ENCODE results near the gene AAK1. TPM values are rescaled to one million over a fixed set of nuclear protein-coding genes. Genes with fewer than 3 reads are reported as not detected.
"Not testable (repeated sequence)": the region's sequence is repeated elsewhere in the genome, so short reads cannot be mapped to it uniquely, and the experiment has no call there.

The AAK1 gene
- total RNA-seq, 2 experiments from 2014 or later = 77.4 to 79.5 TPM

DNA sequence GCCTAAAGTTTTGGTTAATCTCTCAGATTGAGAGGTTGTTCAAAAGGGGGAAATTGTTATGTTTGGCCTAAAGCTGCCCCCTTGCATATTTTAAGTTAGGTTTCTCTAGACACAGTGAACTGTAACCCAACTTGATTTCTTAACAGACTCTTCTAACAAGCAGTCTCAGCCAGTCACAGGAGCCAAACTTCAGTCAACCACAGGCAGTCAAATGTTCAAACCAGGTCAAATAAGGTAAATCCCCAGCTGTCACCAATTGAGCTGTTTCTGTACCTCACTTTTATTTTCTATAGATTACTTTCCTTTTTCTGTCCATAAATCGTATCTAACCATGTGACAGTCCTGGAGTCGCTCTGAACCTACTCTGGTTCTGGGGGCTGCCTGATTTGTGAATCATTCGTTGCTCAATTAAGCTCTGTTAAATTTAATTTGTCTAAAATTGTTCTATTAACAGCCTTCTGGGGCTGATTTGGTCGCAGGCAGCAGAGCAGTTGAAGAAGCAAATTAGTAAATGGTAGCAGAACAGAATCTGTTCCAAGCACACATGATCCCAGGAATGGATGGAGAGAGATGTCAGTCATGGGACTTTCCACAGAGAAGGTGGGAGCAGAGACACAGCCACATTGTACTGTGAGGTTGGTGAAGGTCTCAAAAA is 189.9 kb downstream of the AAK1 start:
- Mint-ChIP-seq H3K9me3 (no peaks in the 10 kb centered on the region), H3K4me3 (no peak overlapping the region), H3K27ac (no peak overlapping the region), H3K4me1 (ENCODE audit: low read depth) (peaks cover 24% of the 10 kb centered on the region), H3K27me3 (ENCODE audit: low read depth) (no peaks in the 10 kb centered on the region), H3K36me3 (ENCODE audit: low read depth) (no peaks in the 10 kb centered on the region)
- DNase-seq = peak; percentile 72
- intact Hi-C loops (cut with micrococcal nuclease) = loop anchor here (1.0 to 2.0 kb wide), 2 partner anchors 16 to 23 kb away; partner anchors contain the start of gene NFU1
- CTCF ChIA-PET = interaction anchor here (1.0 to 1.4 kb wide), 2 partner anchors 14 to 112 kb away, joined by 3 to 5 read pairs; no protein-coding TSS in a partner anchor

DNA sequence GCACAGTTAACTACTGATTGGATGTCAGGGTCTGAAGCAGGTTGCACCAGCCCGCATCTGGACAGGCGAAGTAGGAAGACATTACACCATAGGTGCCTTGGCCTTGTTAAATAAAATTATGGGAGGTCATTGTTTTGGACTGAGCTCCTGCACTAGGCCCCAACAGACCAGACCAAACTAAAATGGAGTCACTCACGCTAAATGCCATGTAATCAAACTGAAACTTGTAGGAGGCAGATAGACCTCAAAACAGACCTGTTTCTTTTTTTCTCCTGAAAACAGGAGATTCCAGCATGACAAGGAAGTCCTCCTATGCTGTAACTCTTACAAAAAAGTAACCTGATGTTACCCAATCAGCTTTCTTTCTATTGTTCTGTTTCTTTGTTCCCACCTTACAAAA is 190.9 kb downstream of the AAK1 start:
- Mint-ChIP-seq H3K27ac (no peak overlapping the region), H3K27me3 (ENCODE audit: low read depth) (no peaks in the 10 kb centered on the region), H3K4me3 (no peak overlapping the region), H3K4me1 (ENCODE audit: low read depth) (peaks cover 24% of the 10 kb centered on the region), H3K9me3 (no peaks in the 10 kb centered on the region), H3K36me3 (ENCODE audit: low read depth) (no peaks in the 10 kb centered on the region)
- no peak for DNase-seq
- CTCF ChIA-PET = interaction anchor here (1.4 kb wide), 1 partner anchor 13 kb away, joined by 5 read pairs; no protein-coding TSS in a partner anchor
- intact Hi-C loops (cut with micrococcal nuclease) = loop anchor here (1.0 to 2.0 kb wide), 2 partner anchors 15 to 24 kb away; partner anchors contain the start of gene NFU1

DNA sequence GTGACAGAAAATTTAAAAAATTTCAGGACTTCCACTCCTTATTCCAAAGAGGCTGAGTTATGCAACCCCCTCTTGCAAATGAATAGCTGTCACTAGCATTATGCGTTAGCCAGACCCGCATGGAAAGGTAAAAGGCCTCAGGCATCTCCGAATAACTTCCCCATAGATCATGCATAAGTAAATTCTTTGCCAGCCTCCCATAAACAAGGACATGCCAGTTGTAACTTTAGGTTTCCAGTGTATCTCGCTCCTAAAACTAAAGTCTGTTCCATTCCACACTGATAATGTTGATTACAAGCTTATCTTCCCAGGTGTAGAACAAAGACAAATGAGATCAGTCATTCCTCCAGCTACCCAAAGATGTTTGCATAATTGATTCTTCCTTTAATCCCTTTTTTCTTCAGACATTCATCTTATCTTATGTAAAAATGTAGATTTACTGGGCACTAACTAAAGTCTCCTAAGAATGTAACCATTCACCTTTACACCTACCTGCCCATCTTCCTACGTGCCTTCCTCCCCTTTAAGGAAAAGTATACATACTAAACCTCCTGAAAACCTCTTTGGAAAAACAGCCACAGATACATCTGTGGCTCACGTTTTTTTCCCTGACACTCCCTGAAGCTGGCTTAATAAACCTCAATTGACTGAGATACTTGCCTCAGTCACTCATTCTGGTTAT is 192.7 kb downstream of the AAK1 start:
- no peaks in the 10 kb centered on the region for H3K27me3 Mint-ChIP-seq (ENCODE audit: low read depth)
- no peaks in the 10 kb centered on the region for H3K36me3 Mint-ChIP-seq (ENCODE audit: low read depth)
- no peak overlapping the region for H3K27ac Mint-ChIP-seq
- intact Hi-C loops (cut with micrococcal nuclease) = no loop called here
- H3K4me1 Mint-ChIP-seq (ENCODE audit: low read depth) = peaks cover 24% of the 10 kb centered on the region
- H3K4me3 Mint-ChIP-seq = no peak overlapping the region
- DNase-seq = no peak
- H3K9me3 Mint-ChIP-seq = no peaks in the 10 kb centered on the region
- CTCF ChIA-PET = no interaction called here

DNA sequence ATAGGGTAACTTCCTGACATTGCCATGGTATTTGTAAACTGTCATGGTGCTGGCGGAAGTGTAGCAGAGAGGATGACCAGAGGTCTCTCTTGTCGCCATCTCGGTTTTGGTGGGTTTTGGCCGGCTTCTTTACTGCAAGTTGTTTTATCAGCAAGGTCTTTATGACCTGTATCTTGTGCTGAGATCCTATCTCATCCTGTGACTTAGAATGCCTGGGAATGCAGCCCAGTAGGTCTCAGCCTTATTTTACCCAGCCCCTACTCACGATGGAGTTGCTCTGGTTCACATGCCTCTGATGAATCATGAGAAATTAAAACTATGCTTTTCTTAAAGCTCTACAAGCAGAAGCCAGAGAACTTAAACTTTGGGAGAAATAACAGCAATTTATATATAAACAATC is 193.6 kb downstream of the AAK1 start:
- intact Hi-C loops (cut with micrococcal nuclease) = no loop called here
- no peak overlapping the region for H3K4me3 Mint-ChIP-seq
- H3K27ac Mint-ChIP-seq = no peak overlapping the region
- H3K9me3 Mint-ChIP-seq = no peaks in the 10 kb centered on the region
- CTCF ChIA-PET = no interaction called here
- DNase-seq = no peak
- H3K4me1 Mint-ChIP-seq (ENCODE audit: low read depth) = peaks cover 20% of the 10 kb centered on the region
- H3K36me3 Mint-ChIP-seq (ENCODE audit: low read depth) = no peaks in the 10 kb centered on the region
- no peaks in the 10 kb centered on the region for H3K27me3 Mint-ChIP-seq (ENCODE audit: low read depth)

DNA sequence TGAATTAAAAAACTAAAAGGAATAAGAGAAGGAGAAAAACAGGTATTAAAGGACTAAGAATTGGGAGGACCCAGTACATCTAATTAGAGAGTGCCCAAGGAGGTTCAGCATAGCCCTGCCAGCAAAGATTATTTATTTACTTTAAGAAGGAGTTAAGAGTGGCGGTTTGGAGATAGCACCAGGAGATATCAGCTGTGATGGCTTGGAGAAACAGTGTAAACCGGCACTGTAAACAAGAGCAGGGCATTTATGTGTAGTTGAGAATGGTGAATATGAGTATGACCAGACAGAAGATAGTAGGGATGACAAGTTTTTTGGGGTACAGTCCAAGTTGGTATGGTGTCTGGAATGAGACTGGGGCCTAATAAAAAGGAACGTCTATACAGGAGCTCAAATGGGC is 199.9 kb downstream of the AAK1 start:
- CTCF ChIA-PET = interaction anchor here (1.4 kb wide), 1 partner anchor 13 kb away, joined by 3 read pairs; no protein-coding TSS in a partner anchor
- H3K4me1 Mint-ChIP-seq (ENCODE audit: low read depth); intact Hi-C loops (cut with micrococcal nuclease); H3K36me3 Mint-ChIP-seq (ENCODE audit: low read depth); DNase-seq; H3K4me3 Mint-ChIP-seq; H3K9me3 Mint-ChIP-seq; H3K27ac Mint-ChIP-seq; H3K27me3 Mint-ChIP-seq (ENCODE audit: low read depth): not testable (repeated sequence)

DNA sequence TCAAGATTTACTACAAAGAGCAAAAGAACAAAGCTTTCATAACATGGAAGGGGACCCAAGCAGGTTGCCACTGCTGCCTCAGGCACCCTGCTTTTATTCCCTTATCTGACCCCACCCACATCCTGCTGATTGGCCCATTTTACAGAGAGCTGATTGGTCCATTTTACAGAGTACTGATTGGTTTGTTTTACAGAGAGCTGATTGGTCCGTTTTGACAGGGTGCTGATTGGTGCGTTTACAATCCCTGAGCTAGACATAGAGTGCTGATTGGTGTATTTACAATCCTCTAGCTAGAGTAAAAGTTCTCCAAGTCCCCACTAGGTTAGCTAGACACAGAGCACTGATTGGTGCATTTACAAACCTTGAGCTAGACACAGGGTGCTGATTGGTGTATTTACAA is 204.0 kb downstream of the AAK1 start:
- not testable (repeated sequence) for H3K9me3 Mint-ChIP-seq; DNase-seq; H3K27ac Mint-ChIP-seq; H3K27me3 Mint-ChIP-seq (ENCODE audit: low read depth); H3K36me3 Mint-ChIP-seq (ENCODE audit: low read depth); H3K4me3 Mint-ChIP-seq
- intact Hi-C loops (cut with micrococcal nuclease) = loop anchor here (5.0 kb wide), 1 partner anchor 258 kb away; no protein-coding TSS in a partner anchor
- CTCF ChIA-PET = interaction anchor here (1.0 kb wide), 1 partner anchor 13 kb away, joined by 5 read pairs; no protein-coding TSS in a partner anchor
- peaks cover 26% of the 10 kb centered on the region for H3K4me1 Mint-ChIP-seq (ENCODE audit: low read depth)

DNA sequence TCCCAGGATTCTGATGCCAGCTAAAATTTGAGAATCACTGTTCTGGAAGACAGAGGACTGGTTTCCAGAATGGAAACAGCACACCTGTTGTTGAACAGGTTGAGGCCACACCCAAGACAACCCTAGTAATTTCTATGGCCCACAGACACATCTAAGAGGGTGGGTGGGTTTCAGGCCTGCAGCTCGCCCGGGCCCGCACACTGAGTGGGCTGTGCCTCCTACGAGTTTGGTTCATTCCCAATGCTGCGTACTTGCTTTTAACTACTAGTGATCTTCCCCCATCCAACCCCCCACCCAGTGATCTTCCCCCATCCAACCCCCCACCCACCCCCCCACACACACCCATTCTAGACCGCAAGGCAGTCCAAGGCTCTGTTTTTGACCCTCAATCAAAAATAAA is 205.0 kb downstream of the AAK1 start:
- CTCF ChIA-PET = interaction anchor here (0.6 kb wide), 1 partner anchor 86 kb away, joined by 3 read pairs; no protein-coding TSS in a partner anchor
- Mint-ChIP-seq H3K4me1 (ENCODE audit: low read depth) (peaks cover 28% of the 10 kb centered on the region), H3K4me3 (no peak overlapping the region), H3K27me3 (ENCODE audit: low read depth) (no peaks in the 10 kb centered on the region), H3K27ac (peak overlapping the region; percentile 94), H3K36me3 (ENCODE audit: low read depth) (no peaks in the 10 kb centered on the region), H3K9me3 (peaks cover 10% of the 10 kb centered on the region)
- no peak for DNase-seq
- intact Hi-C loops (cut with micrococcal nuclease) = loop anchor here (5.0 kb wide), 1 partner anchor 259 kb away; no protein-coding TSS in a partner anchor

DNA sequence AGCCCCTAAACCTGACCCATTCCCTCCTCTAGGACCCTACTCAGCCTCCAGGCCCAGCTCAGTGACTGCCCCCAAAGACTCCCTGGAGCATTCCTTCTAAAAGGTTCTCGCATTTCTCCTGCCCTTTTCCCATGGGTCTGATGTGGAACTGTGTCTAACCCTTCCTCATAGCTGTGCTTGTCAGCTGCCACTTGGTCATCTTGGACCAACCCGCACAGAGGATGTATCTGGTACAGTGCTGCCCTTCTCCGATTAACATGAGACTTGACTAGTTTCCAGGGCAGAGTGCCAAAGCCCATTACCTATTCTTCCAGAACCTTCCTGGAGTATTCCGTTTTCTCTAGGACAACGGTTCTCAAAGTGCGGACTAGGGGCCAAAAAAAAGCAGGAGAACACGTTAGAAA is 205.8 kb downstream of the AAK1 start:
- DNase-seq = no peak
- no peaks in the 10 kb centered on the region for H3K36me3 Mint-ChIP-seq (ENCODE audit: low read depth)
- H3K27ac Mint-ChIP-seq = peak overlapping the region; percentile 94
- H3K9me3 Mint-ChIP-seq = peaks cover 10% of the 10 kb centered on the region
- CTCF ChIA-PET = interaction anchor here (0.8 to 1.8 kb wide), 16 partner anchors 28 to 287 kb away, joined by 3 to 13 read pairs (median 3); no protein-coding TSS in a partner anchor
- H3K4me1 Mint-ChIP-seq (ENCODE audit: low read depth) = peaks cover 29% of the 10 kb centered on the region
- intact Hi-C loops (cut with micrococcal nuclease) = loop anchor here (1.0 to 5.0 kb wide), 8 partner anchors 16 to 391 kb away; partner anchors contain the start of genes GFPT1 and GMCL1
- H3K4me3 Mint-ChIP-seq = peak overlapping the region; percentile 95
- no peaks in the 10 kb centered on the region for H3K27me3 Mint-ChIP-seq (ENCODE audit: low read depth)

DNA sequence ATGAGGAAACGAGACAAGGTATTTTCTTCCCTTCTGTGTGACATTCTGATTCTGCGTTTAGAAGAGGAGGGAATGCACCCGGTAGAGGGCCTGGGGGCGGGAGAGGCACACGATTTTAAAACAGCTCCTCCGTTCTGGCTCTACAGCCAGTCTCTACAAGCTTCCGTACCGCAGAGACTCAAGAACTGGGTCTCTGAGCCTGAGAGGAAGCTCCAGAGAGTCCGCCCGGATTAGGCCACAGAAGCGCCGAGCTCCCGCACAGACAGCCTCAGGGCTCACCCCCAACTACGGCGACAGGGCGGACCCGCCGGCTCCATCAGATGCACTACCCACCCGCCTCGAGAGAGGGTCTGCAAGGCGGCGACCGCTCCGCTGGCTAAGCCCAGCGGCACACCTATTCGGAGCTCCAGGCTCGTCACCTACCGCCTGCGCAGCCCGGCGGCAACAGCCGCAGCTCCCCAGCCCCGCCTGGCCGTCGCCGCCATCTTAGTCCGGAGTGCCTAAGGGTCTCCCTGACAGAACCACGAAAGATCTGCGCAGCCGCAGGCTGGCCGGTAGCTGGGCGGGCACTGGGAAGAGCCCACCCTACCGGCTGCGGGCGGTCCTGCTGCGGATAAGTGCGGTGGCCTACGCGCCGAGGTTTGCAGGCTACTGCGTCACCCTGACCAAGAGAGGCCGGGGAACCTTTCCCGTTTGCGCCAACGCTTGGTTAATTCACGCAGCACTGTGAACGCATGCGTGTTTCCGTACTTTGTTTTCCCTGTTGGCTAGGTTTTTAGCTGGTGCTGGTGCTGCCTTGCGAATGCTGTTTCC is 206.4 kb downstream of the AAK1 start, which contains the start of gene NFU1:
Gene NFU1, minus strand, starts transcription at position 498 of the 813 bp plus-strand sequence. Its CDS starts 13 bp downstream, at position 485.
- intact Hi-C loops (cut with micrococcal nuclease) = loop anchor here (1.0 to 5.0 kb wide), 8 partner anchors 16 to 392 kb away; partner anchors contain the start of genes GFPT1 and GMCL1
- no peaks in the 10 kb centered on the region for H3K27me3 Mint-ChIP-seq (ENCODE audit: low read depth)
- no peaks in the 10 kb centered on the region for H3K36me3 Mint-ChIP-seq (ENCODE audit: low read depth)
- peaks cover 29% of the 10 kb centered on the region for H3K4me1 Mint-ChIP-seq (ENCODE audit: low read depth)
- peaks cover 10% of the 10 kb centered on the region for H3K9me3 Mint-ChIP-seq
- DNase-seq = peak; percentile 90
- H3K4me3 Mint-ChIP-seq = peak within 1 kb of the TSS; percentile 95
- H3K27ac Mint-ChIP-seq = peak within 1 kb of the TSS; percentile 94
- CTCF ChIA-PET = interaction anchor here (0.7 to 1.8 kb wide), 21 partner anchors 29 to 287 kb away, joined by 3 to 13 read pairs (median 3); no protein-coding TSS in a partner anchor

DNA sequence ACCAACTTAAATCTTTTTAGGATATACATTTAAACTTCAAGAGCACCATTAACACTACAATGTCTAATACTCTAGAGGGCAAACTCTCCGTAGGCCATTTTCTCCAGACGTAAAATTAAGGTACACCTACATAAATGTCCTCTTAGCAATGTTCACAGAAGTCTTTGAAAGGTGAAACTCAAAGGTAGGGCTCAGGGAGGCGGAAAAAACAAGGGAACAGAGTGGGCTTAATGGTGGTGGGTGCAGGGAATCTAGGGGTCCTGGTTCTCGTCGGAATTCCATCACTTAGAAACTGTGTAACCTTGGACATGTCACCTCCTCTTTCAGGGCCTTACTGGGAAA is 207.0 kb downstream of the AAK1 start:
- Mint-ChIP-seq H3K27ac (peak overlapping the region; percentile 94), H3K36me3 (ENCODE audit: low read depth) (no peaks in the 10 kb centered on the region), H3K4me3 (peak overlapping the region; percentile 95), H3K27me3 (ENCODE audit: low read depth) (no peaks in the 10 kb centered on the region), H3K9me3 (peaks cover 10% of the 10 kb centered on the region), H3K4me1 (ENCODE audit: low read depth) (peaks cover 31% of the 10 kb centered on the region)
- CTCF ChIA-PET = interaction anchor here (0.7 to 1.8 kb wide), 13 partner anchors 29 to 278 kb away, joined by 3 to 13 read pairs (median 3); no protein-coding TSS in a partner anchor
- intact Hi-C loops (cut with micrococcal nuclease) = loop anchor here (2.0 to 5.0 kb wide), 5 partner anchors 64 to 392 kb away; partner anchors contain the start of gene GMCL1
- no peak for DNase-seq

DNA sequence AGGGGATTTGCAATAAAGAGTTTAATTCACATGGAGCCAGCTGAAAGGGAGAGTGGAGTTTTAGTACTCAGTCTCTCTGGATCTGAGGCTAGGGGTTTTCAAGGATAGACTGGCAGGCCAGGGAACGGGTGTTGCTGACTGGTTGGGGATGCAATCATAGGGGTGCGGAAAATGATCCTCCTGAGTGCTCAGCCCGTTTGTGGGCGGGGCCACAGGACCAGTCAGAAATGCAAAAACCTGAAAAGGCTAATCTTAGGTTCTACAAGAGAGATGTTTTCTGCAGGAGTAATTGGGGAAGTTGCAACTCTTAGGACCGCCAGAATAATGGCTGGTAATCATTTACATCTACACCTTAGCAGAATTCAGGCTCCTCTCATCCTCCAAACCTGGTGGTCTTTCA is 208.8 kb downstream of the AAK1 start:
- Mint-ChIP-seq H3K27ac (no peak overlapping the region), H3K9me3 (peaks cover 9% of the 10 kb centered on the region), H3K27me3 (ENCODE audit: low read depth) (no peaks in the 10 kb centered on the region), H3K36me3 (ENCODE audit: low read depth) (peaks cover 2% of the 10 kb centered on the region), H3K4me1 (ENCODE audit: low read depth) (peaks cover 31% of the 10 kb centered on the region), H3K4me3 (no peak overlapping the region)
- no peak for DNase-seq
- intact Hi-C loops (cut with micrococcal nuclease) = loop anchor here (5.0 kb wide), 1 partner anchor 263 kb away; no protein-coding TSS in a partner anchor
- CTCF ChIA-PET = no interaction called here
